ENCODE data around the gene UPK2. TPM values are rescaled to one million over a fixed set of nuclear protein-coding genes. Genes with fewer than 3 reads are reported as not detected.

UPK2 gene
- total RNA-seq, 1 donor from 2014 or later, result not detected

DNA sequence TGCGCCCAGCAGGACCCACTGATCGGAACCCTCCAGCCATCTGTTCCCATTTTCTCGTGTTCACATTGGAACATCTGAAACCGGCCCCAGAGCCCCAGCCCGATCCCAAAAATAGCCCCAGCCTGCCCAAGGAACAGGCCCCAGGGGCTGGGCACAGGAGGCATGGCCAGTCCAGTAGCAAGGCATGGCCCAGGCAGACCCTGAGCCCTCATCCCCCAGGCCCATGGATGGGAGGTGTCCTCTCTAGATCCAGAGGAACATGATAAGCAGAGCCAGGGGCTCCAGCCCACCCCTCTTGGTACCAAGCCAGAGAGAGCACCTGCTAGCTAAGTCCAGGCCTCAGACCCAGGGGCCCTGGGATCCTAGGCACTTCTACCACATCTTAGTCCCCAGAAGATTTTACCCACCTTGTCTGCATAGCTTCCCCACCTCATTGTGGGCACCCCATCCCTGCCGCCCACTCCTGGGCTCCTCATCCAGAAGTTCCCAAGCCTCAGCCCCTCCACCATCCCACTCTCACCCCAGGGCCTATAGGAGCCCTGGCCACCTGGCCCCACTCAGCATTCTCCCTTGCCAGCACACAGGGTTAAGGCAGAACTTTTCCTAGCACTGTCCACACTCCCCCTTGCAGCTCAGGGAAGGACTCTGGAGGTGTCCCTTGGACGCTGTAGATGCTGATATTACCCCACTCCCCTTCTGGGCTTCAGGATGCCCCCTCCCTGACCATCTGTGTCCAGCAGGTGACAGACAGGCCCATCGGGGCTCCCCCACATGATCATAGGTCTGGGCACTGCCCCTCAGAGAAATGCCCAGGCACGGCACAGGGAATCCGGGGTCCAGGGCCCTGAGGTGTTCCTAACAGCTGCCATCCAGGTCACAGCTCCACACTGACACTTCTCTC, 39.9 kb upstream of the UPK2 start:
- no peak for DNase-seq (ENCODE audit: low spot score in 2 of 2)
- Histone ChIP-seq H3K4me1 (peaks cover 77 to 94% of the 10 kb centered on the region in 2 donors), H3K27me3 (no peaks in the 10 kb centered on the region), H3K27ac (peak overlapping the region; percentile 97), H3K9me3 (no peaks in the 10 kb centered on the region), H3K36me3 (no peaks in the 10 kb centered on the region), H3K4me3 (peak overlapping the region; percentile 7 to 98)
- intact Hi-C loops (cut with DNase I), result no loop called here
- TF ChIP-seq CTCF (IDR thresholded peaks at IDR 0.05), result no peak

- Histone ChIP-seq H3K4me3 (peak overlapping the region in 1 of 2 donors; percentile 98), H3K4me1 (peaks cover 81 to 94% of the 10 kb centered on the region in 2 donors), H3K27ac (peak overlapping the region; percentile 97), H3K27me3 (no peaks in the 10 kb centered on the region), H3K36me3 (no peaks in the 10 kb centered on the region), H3K9me3 (no peaks in the 10 kb centered on the region)
- no peak for TF ChIP-seq CTCF (IDR thresholded peaks at IDR 0.05)
- peak in 1 of 2 donors; percentile 84 for DNase-seq (ENCODE audit: low spot score in 2 of 2)
- intact Hi-C loops (cut with DNase I), result no loop called here
Measured at GRCh38 chr11:118916842-118917388, 39.2 kb upstream of the UPK2 start.

- H3K4me1 ChIP-seq, result peaks cover 78 to 88% of the 10 kb centered on the region in 2 donors
- H3K9me3 ChIP-seq, result no peaks in the 10 kb centered on the region
- no peaks in the 10 kb centered on the region for H3K36me3 ChIP-seq
- no peaks in the 10 kb centered on the region for H3K27me3 ChIP-seq
- peak overlapping the region; percentile 97 for H3K27ac ChIP-seq
- peak in 1 of 2 donors; percentile 90 for DNase-seq (ENCODE audit: low spot score in 2 of 2)
- intact Hi-C loops (cut with DNase I), result no loop called here
- no peak for TF ChIP-seq CTCF (IDR thresholded peaks at IDR 0.05)
- H3K4me3 ChIP-seq, result peak overlapping the region; percentile 50 to 98
Measured at GRCh38 chr11:118917481-118918127, 38.5 kb upstream of the UPK2 start.

GRCh38 chr11:118918128-118918685, 37.9 kb upstream of the UPK2 start:
- Histone ChIP-seq H3K36me3 (no peaks in the 10 kb centered on the region), H3K27me3 (no peaks in the 10 kb centered on the region), H3K27ac (peak overlapping the region; percentile 97), H3K4me3 (peak overlapping the region; percentile 50 to 98), H3K9me3 (no peaks in the 10 kb centered on the region), H3K4me1 (peaks cover 72 to 84% of the 10 kb centered on the region in 2 donors)
- intact Hi-C loops (cut with DNase I), result no loop called here
- peak in 1 of 2 donors; percentile 92 for DNase-seq (ENCODE audit: low spot score in 2 of 2)
- no peak for TF ChIP-seq CTCF (IDR thresholded peaks at IDR 0.05)

- intact Hi-C loops (cut with DNase I), result no loop called here
- Histone ChIP-seq H3K4me1 (peaks cover 66 to 82% of the 10 kb centered on the region in 2 donors), H3K9me3 (no peaks in the 10 kb centered on the region), H3K4me3 (peak overlapping the region; percentile 88 to 98), H3K27me3 (no peaks in the 10 kb centered on the region), H3K36me3 (no peaks in the 10 kb centered on the region), H3K27ac (peak overlapping the region; percentile 97)
- TF ChIP-seq CTCF (IDR thresholded peaks at IDR 0.05), result no peak
- DNase-seq (ENCODE audit: low spot score in 2 of 2), result no peak
Measured at GRCh38 chr11:118918686-118919280, 37.3 kb upstream of the UPK2 start.

All from ascending aorta (tissue), 2 donors.